Stimulated activated naive CD4-positive, alpha-beta T cell treated with Interleukin-2 at 50 U/mL for 16 hours (primary cell): ENCODE results near the gene NSMF.

ENCODE experiments used
- DNase-seq: peaks from one replicate; lab custom pipeline; 2025; lab: John Stamatoyannopoulos, UW

The NSMF gene

GRCh38 chr9:137445930-137446431 is 13.2 kb downstream of the NSMF start:
- DNase-seq = no peak

- peak; percentile 80 for DNase-seq
Observed at GRCh38 chr9:137445275-137445807, 13.8 kb downstream of the NSMF start.

GRCh38 chr9:137444106-137444790 is 14.9 kb downstream of the NSMF start:
- no peak for DNase-seq

GRCh38 chr9:137441935-137442321 is 17.2 kb downstream of the NSMF start:
- no peak for DNase-seq

GRCh38 chr9:137441289-137441934 is 17.7 kb downstream of the NSMF start, which contains the start of gene ENTPD8:
Gene ENTPD8, minus strand, starts transcription at chr9:137441357. Its CDS starts 3,072 bp downstream, at chr9:137438285.
- DNase-seq = no peak

- no peak for DNase-seq
Observed at GRCh38 chr9:137439158-137439714, 19.9 kb downstream of the NSMF start.

- no peak for DNase-seq
Observed at GRCh38 chr9:137438591-137439157, 20.5 kb downstream of the NSMF start.

GRCh38 chr9:137437691-137438590 is 21.2 kb downstream of the NSMF start:
- no peak for DNase-seq

GRCh38 chr9:137436761-137437600 is 22.2 kb downstream of the NSMF start:
- no peak for DNase-seq

GRCh38 chr9:137435980-137436760 is 23.0 kb downstream of the NSMF start:
- DNase-seq = no peak

GRCh38 chr9:137435381-137435891 is 23.7 kb downstream of the NSMF start:
- DNase-seq = no peak

- no peak for DNase-seq
Observed at GRCh38 chr9:137434498-137435380, 24.4 kb downstream of the NSMF start.

- DNase-seq = no peak
Observed at GRCh38 chr9:137433916-137434431, 25.2 kb downstream of the NSMF start.

- DNase-seq = no peak
Observed at GRCh38 chr9:137433349-137433915, 25.7 kb downstream of the NSMF start.

- no peak for DNase-seq
Observed at GRCh38 chr9:137432687-137433348, 26.3 kb downstream of the NSMF start.

GRCh38 chr9:137431416-137431931 is 27.7 kb downstream of the NSMF start:
- no peak for DNase-seq
